Fibroblast of lung (primary cell): ENCODE data around the gene APBA2. TPM values are rescaled to one million over a fixed set of nuclear protein-coding genes. Genes with fewer than 3 reads are reported as not detected.

Source experiments
- DNase-seq, 2 donors: peaks; one replicate each; pipeline versions ENCODE4 v3.0.0 to v3.0.0-alpha.2; 2010; ENCODE audit warnings: low read depth in 2 of 2
- H2AFZ ChIP-seq: 2 replicates; pipeline ENCODE4 v1.5.1; 2012; ENCODE audit warnings: low read length, control low read depth, inconsistent platforms
- H3K27ac ChIP-seq: 2 replicates; pipeline ENCODE4 v1.5.1; 2011; ENCODE audit warnings: low read length, control low read depth; ENCODE audit not compliant: insufficient read depth
- H3K27me3 ChIP-seq: 2 replicates; pipeline ENCODE4 v1.5.1; 2011; ENCODE audit warnings: mild to moderate bottlenecking, low read length; ENCODE audit not compliant: control insufficient read depth, insufficient read depth
- H3K36me3 ChIP-seq: 2 replicates; pipeline ENCODE4 v1.5.1; 2011; ENCODE audit warnings: low read length; ENCODE audit not compliant: control insufficient read depth, insufficient read depth
- H3K4me1 ChIP-seq: 2 replicates; pipeline ENCODE4 v1.5.1; 2011; ENCODE audit warnings: low read length; ENCODE audit not compliant: control insufficient read depth, insufficient read depth; ENCODE audit errors: extremely low read depth
- H3K4me2 ChIP-seq: 2 replicates; pipeline ENCODE4 v1.5.1; 2011; ENCODE audit warnings: low read length, control low read depth; ENCODE audit not compliant: insufficient read depth; ENCODE audit errors: extremely low read depth
- H3K4me3 ChIP-seq, 4 experiments: fragments of 200-600 bp in 1 of 4; sonication (generic) in 1 of 4; replicated peaks in 1 of 4; 2 replicates each; pipeline ENCODE4 v1.5.1; 2011 to 2016; ENCODE audit warnings: low read length in 4 of 4, low read depth in 3 of 4, mild to moderate bottlenecking in 3 of 4, control low read depth in 2 of 4, inconsistent platforms in 1 of 4, mixed read lengths in 1 of 4; ENCODE audit not compliant: insufficient read depth in 1 of 4; ENCODE audit errors: control extremely low read depth in 1 of 4
- H3K79me2 ChIP-seq: 2 replicates; pipeline ENCODE4 v1.5.1; 2012; ENCODE audit warnings: mild to moderate bottlenecking, low read length, inconsistent platforms; ENCODE audit not compliant: control insufficient read depth, insufficient read depth
- H3K9ac ChIP-seq: 2 replicates; pipeline ENCODE4 v1.5.1; 2011; ENCODE audit warnings: mild to moderate bottlenecking, low read length, control low read depth; ENCODE audit not compliant: insufficient read depth
- H3K9me3 ChIP-seq: 2 replicates; pipeline ENCODE4 v1.5.1; 2012; ENCODE audit warnings: low read depth, low read length; ENCODE audit not compliant: control insufficient read depth, insufficient read depth
- H4K20me1 ChIP-seq: 2 replicates; pipeline ENCODE4 v1.5.1; 2011; ENCODE audit warnings: low read length; ENCODE audit not compliant: control insufficient read depth, insufficient read depth; ENCODE audit errors: extremely low read depth
- CTCF ChIP-seq, 2 donors: IDR thresholded peaks in 1 of 2; conservative IDR thresholded peaks in 1 of 2; 1 replicate in 1 of 2; 2 replicates in 1 of 2; pipeline ENCODE4 v1.5.1; 2011 to 2012; ENCODE audit warnings: low read length in 2 of 2, control low read depth in 1 of 2, inconsistent platforms in 1 of 2, low read depth in 1 of 2, mild to moderate bottlenecking in 1 of 2
- EZH2 ChIP-seq: IDR thresholded peaks from 2 replicates; pipeline ENCODE4 v1.5.1; 2012; ENCODE audit warnings: low read length, control low read depth, mild to moderate bottlenecking; ENCODE audit errors: missing control alignments
- polyA plus RNA-seq, 2 donors: library from polyadenylated mRNA; depleted of rRNA in 1 of 2; stranded (reverse) in 1 of 2; unstranded in 1 of 2; fragments of >200 nt; gene quantifications; 2 replicates each; pipeline ENCODE4 v1.2.1, GENCODE V29; 2011 to 2012; ENCODE audit warnings: missing spikeins in 1 of 2
- total RNA-seq: library from RNA; depleted of rRNA; stranded (reverse); fragments of >200 nt; gene quantifications from 2 replicates; pipeline ENCODE4 v1.2.1, GENCODE V29; 2014

The APBA2 gene
- total and polyA plus RNA-seq, 2 donors (not counting 1 experiment from before 2014, with no cell fraction given): 9.5 to 20.3 TPM

GRCh38 chr15:29127506-29128430, 242.0 kb downstream of the APBA2 start:
- Histone ChIP-seq H3K4me3 (no peak overlapping the region), H3K9me3 (no peaks in the 10 kb centered on the region), H3K4me2 (no peak overlapping the region), H3K9ac (no peak overlapping the region), H3K36me3 (no peaks in the 10 kb centered on the region), H3K4me1 (no peaks in the 10 kb centered on the region), H4K20me1 (no peaks in the 10 kb centered on the region), H2AFZ (no peak overlapping the region), H3K79me2 (no peaks in the 10 kb centered on the region), H3K27ac (no peak overlapping the region), H3K27me3 (peaks cover 2% of the 10 kb centered on the region)
- no peak for TF ChIP-seq EZH2
- DNase-seq: no peak

DNA sequence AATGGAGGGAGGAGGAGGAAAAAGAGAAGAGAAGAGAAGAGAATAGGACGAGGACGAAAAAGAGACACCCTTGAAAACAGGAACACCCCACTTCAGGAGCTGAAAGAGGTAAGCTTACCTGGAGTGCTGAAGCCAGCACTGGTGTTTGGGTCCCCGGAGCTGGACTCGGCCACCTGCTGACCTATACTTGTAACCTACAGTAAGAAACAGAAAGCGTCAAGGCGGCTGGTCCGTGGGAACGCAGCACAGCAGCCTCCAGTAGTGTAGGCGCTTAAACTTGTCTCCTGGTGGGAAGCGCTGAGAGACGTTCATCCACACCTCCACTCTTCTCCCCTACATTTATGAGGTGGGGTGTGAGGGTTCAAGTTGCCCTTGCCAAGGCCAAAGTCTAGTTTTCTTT, 242.9 kb downstream of the APBA2 start:
- Histone ChIP-seq H3K9ac (no peak overlapping the region), H3K9me3 (no peaks in the 10 kb centered on the region), H3K27me3 (peaks cover 2% of the 10 kb centered on the region), H4K20me1 (no peaks in the 10 kb centered on the region), H3K36me3 (no peaks in the 10 kb centered on the region), H2AFZ (no peak overlapping the region), H3K79me2 (no peaks in the 10 kb centered on the region), H3K27ac (no peak overlapping the region), H3K4me1 (no peaks in the 10 kb centered on the region), H3K4me3 (no peak overlapping the region), H3K4me2 (no peak overlapping the region)
- DNase-seq: no peak
- TF ChIP-seq EZH2 (no peak), CTCF (conservative IDR thresholded peaks at IDR 0.05 in 1 of 2, IDR thresholded peaks at IDR 0.05 in 1 of 2; ENCODE audit: low read depth in 1 of 2, low read length in 2 of 2) (no peak)

- TF ChIP-seq EZH2: no peak
- no peak for TF ChIP-seq CTCF (conservative IDR thresholded peaks at IDR 0.05 in 1 of 2, IDR thresholded peaks at IDR 0.05 in 1 of 2; ENCODE audit: low read depth in 1 of 2, low read length in 2 of 2)
- Histone ChIP-seq H3K4me2 (no peak overlapping the region), H3K9ac (no peak overlapping the region), H4K20me1 (no peaks in the 10 kb centered on the region), H3K27ac (no peak overlapping the region), H2AFZ (no peak overlapping the region), H3K27me3 (peaks cover 2% of the 10 kb centered on the region), H3K4me3 (no peak overlapping the region), H3K9me3 (no peaks in the 10 kb centered on the region), H3K36me3 (no peaks in the 10 kb centered on the region), H3K4me1 (no peaks in the 10 kb centered on the region), H3K79me2 (no peaks in the 10 kb centered on the region)
- DNase-seq: no peak
Measured at GRCh38 chr15:29129221-29129620, 243.4 kb downstream of the APBA2 start.
